ENCODE data around the gene ITGB3BP.
A peak's percentile ranks its signal among the peaks of the same experiment; 100 is the strongest.

Gene ITGB3BP

DNA sequence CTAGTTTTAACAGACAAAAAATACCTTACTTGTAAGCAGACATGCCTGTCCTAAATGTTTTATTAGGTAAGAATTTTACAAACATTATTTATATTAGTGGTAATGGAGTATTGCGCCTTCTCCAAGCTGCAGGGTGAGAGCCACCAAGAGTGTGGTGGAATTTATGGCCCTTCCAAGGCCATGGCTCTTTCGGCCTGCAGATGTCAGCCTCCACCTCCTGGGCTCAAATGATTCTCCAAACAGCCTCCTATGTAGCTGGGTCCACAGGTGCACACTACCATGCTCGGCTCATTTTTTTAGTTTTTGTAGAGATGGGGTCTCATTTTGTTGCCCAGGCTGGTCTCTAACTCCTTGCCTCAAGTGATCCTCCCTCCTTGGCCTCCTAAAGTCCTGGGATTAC is 56.3 kb downstream of the ITGB3BP start:
- TF ChIP-seq, protein P1, sequence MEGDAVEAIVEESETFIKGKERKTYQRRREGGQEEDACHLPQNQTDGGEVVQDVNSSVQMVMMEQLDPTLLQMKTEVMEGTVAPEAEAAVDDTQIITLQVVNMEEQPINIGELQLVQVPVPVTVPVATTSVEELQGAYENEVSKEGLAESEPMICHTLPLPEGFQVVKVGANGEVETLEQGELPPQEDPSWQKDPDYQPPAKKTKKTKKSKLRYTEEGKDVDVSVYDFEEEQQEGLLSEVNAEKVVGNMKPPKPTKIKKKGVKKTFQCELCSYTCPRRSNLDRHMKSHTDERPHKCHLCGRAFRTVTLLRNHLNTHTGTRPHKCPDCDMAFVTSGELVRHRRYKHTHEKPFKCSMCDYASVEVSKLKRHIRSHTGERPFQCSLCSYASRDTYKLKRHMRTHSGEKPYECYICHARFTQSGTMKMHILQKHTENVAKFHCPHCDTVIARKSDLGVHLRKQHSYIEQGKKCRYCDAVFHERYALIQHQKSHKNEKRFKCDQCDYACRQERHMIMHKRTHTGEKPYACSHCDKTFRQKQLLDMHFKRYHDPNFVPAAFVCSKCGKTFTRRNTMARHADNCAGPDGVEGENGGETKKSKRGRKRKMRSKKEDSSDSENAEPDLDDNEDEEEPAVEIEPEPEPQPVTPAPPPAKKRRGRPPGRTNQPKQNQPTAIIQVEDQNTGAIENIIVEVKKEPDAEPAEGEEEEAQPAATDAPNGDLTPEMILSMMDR (IDR thresholded peaks at IDR 0.05; ENCODE audit: poor library complexity, severe bottlenecking): no peak
- peak; percentile 50; the same call in 2 of the 3 replicates for ATAC-seq (ENCODE audit: low read depth)

DNA sequence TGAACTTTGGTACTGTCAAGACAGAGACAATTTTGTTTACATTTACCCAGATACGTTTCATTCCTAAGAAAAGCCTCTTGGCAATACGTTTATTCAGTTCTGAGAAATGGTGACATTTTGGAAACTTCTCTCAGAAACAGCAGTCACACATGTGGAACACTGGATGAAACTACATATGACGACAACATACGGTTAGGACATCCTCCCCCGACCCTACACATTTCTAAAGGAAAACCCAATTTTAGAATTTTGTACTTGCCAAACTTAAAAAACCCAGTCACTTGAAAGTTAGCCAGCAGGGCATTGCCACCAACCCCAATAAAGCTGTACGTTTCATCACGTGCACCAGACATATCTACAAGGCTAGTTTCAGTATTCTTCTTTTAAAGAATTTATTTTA is 56.8 kb downstream of the ITGB3BP start:
- ATAC-seq (ENCODE audit: low read depth): no peak
- Histone ChIP-seq H3K4me3 (ENCODE audit: severe bottlenecking) (no peak overlapping the region), H3K4me1 (ENCODE audit: insufficient read depth, poor library complexity, severe bottlenecking) (peaks cover 7% of the 10 kb centered on the region), H3K9me3 (ENCODE audit: severe bottlenecking) (peaks cover 10% of the 10 kb centered on the region), H3K27me3 (ENCODE audit: insufficient read depth, poor library complexity, severe bottlenecking) (no peaks in the 10 kb centered on the region), H3K27ac (ENCODE audit: poor library complexity, severe bottlenecking) (no peak overlapping the region), H3K36me3 (ENCODE audit: low read depth) (peaks cover 14% of the 10 kb centered on the region)
- TF ChIP-seq, protein P1 (IDR thresholded peaks at IDR 0.05; ENCODE audit: poor library complexity, severe bottlenecking): no peak
- no peak for DNase-seq (ENCODE audit: low spot score)

More for the DNA sequence above, 56.3 kb downstream of the ITGB3BP start:
- Histone ChIP-seq H3K27me3 (ENCODE audit: insufficient read depth, poor library complexity, severe bottlenecking) (no peaks in the 10 kb centered on the region), H3K27ac (ENCODE audit: poor library complexity, severe bottlenecking) (no peak overlapping the region), H3K4me1 (ENCODE audit: insufficient read depth, poor library complexity, severe bottlenecking) (peaks cover 7% of the 10 kb centered on the region), H3K4me3 (ENCODE audit: severe bottlenecking) (no peak overlapping the region), H3K36me3 (ENCODE audit: low read depth) (peaks cover 9% of the 10 kb centered on the region), H3K9me3 (ENCODE audit: severe bottlenecking) (peaks cover 8% of the 10 kb centered on the region)
- no peak for DNase-seq (ENCODE audit: low spot score)

DNA sequence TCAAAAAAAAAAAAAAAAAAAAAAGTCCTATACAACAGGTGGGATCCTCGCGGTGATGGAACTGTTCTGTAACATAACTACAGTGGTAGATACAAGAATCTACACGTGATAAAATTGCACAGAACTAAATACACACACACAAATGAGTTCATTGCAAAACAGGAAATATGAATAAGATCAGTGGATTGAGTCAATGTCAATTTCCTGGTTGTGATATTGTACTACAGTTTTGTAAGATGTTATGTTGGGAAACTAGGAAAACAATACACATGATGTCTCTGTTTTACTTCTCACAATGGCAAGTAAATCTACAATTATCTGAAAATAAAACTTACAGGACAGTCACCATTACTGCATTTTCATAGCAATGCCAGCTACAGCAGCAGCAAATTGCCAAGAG is 59.8 kb downstream of the ITGB3BP start:
- H3K9me3 ChIP-seq (ENCODE audit: severe bottlenecking): peaks cover 10% of the 10 kb centered on the region
- DNase-seq (ENCODE audit: low spot score) (no peak), ATAC-seq (ENCODE audit: low read depth) (peak; percentile 76)
- H3K27ac ChIP-seq (ENCODE audit: poor library complexity, severe bottlenecking): no peak overlapping the region
- no peak overlapping the region for H3K4me3 ChIP-seq (ENCODE audit: severe bottlenecking)
- TF ChIP-seq, protein P1 (IDR thresholded peaks at IDR 0.05; ENCODE audit: poor library complexity, severe bottlenecking): no peak
- H3K27me3 ChIP-seq (ENCODE audit: insufficient read depth, poor library complexity, severe bottlenecking): no peaks in the 10 kb centered on the region
- peaks cover 14% of the 10 kb centered on the region for H3K36me3 ChIP-seq (ENCODE audit: low read depth)
- peaks cover 7% of the 10 kb centered on the region for H3K4me1 ChIP-seq (ENCODE audit: insufficient read depth, poor library complexity, severe bottlenecking)

DNA sequence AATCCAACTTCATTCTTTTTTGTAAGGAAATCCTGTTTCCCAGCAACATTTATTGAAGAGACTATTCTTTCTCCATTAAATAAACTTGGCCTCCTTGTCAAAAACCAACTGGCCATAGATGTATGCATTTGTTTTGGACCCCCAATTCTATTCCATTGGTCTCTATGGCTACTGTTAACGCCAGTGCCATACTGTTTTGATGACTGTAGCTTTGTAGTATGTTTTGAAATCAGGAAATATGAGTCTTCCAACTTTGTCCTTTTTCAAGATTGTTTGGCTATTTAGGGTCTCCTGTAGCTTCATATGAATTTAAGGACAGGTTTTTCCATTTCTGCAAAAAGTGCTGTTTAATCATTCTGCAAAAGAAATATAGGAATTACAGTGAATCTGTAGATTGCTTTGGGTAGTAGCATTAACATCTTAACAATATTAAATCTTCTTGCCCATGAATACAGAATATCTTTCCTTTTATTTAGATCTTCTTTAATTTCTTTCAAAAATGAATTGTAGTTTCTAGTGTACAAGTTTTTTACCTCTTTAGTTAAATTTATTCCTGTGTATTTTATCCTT is 61.3 kb downstream of the ITGB3BP start:
- peaks cover 14% of the 10 kb centered on the region for H3K36me3 ChIP-seq (ENCODE audit: low read depth)

DNA sequence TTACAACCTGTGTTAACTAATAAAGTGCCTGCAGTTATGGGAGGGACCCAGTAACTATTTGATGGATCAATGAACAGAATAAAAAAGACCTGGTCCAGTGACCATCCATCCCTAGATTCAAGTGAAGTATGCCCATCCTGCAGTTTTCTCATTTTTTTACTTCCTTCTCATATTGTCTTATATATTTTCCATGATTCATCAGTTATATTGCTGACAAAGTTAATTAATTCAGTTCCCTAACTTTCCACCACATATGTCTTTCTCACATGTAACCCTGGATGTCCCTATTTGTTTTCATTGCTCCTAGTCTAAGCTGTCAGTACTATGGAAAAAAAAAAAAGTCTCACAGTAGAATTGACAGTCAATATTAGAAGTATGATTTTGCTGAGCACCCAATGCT is 64.3 kb downstream of the ITGB3BP start:
- Histone ChIP-seq H3K4me3 (ENCODE audit: severe bottlenecking) (no peak overlapping the region), H3K9me3 (ENCODE audit: severe bottlenecking) (peaks cover 10% of the 10 kb centered on the region), H3K4me1 (ENCODE audit: insufficient read depth, poor library complexity, severe bottlenecking) (peaks cover 4% of the 10 kb centered on the region), H3K36me3 (ENCODE audit: low read depth) (peaks cover 24% of the 10 kb centered on the region), H3K27me3 (ENCODE audit: insufficient read depth, poor library complexity, severe bottlenecking) (no peaks in the 10 kb centered on the region), H3K27ac (ENCODE audit: poor library complexity, severe bottlenecking) (no peak overlapping the region)
- TF ChIP-seq, protein P1 (IDR thresholded peaks at IDR 0.05; ENCODE audit: poor library complexity, severe bottlenecking): no peak
- DNase-seq (ENCODE audit: low spot score) (no peak), ATAC-seq (ENCODE audit: low read depth) (no peak)

More for the DNA sequence above, 61.3 kb downstream of the ITGB3BP start:
- TF ChIP-seq, protein P1 (IDR thresholded peaks at IDR 0.05; ENCODE audit: poor library complexity, severe bottlenecking): no peak
- Histone ChIP-seq H3K4me1 (ENCODE audit: insufficient read depth, poor library complexity, severe bottlenecking) (peaks cover 7% of the 10 kb centered on the region), H3K27ac (ENCODE audit: poor library complexity, severe bottlenecking) (no peak overlapping the region), H3K9me3 (ENCODE audit: severe bottlenecking) (peaks cover 10% of the 10 kb centered on the region), H3K4me3 (ENCODE audit: severe bottlenecking) (no peak overlapping the region), H3K27me3 (ENCODE audit: insufficient read depth, poor library complexity, severe bottlenecking) (no peaks in the 10 kb centered on the region)
- DNase-seq (ENCODE audit: low spot score) (no peak), ATAC-seq (ENCODE audit: low read depth) (no peak)

Data from RWPE2 (cell line).